Astrocyte of the spinal cord (primary cell): Measurements from ENCODE around the gene EPS8L2.
"Not testable (repeated sequence)": the region's sequence is repeated elsewhere in the genome, so short reads cannot be mapped to it uniquely, and the experiment has no call there.

Experiments
- DNase-seq: peaks from one replicate; pipeline ENCODE4 v3.0.0; 2011; ENCODE audit warnings: low read depth, low spot score
- H3K4me3 ChIP-seq: 2 replicates; pipeline ENCODE4 v1.5.1; 2011; ENCODE audit warnings: low read depth, mild to moderate bottlenecking, low read length, moderate library complexity
- CTCF ChIP-seq: IDR thresholded peaks from 2 replicates; pipeline ENCODE4 v1.5.1; 2012; ENCODE audit warnings: low read depth, mild to moderate bottlenecking, low read length, inconsistent platforms
- in situ Hi-C: cut with HindIII; loops from 2 replicates; pipeline ENCODE4 v1.10.0; 2017; ENCODE audit warnings: low sequenced_read_pairs

Gene EPS8L2

DNA sequence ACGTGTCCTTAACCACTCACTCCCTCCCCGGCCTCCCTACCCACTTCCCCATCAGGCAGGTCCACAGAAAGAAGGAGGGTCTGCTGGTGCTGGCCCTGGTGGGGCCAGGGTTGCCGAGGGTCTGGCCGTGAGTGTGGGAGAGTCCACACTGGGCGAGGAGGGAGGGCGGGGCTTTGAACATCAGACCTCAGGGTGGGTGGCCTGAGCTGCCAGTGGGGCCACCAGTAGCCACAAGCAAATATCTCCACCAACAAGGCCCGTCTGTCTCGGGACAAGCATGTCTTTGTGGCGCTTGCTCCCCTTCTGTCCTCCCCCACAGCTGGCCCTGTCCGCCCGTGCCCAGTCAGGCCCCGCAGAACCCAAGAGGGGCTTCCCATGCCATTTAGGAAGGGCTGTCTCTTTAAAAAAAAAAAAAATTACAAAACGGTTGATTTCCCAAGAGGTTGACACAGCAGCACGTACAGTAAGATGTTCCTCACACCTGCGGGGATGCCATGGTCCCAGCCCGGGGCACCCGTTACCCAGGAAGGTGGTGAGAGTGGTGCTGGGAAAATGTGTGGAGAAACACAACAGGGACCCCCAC lies 23.6 kb downstream of the EPS8L2 start:
- in situ Hi-C loops, result no loop called here
- no peak for TF ChIP-seq CTCF
- DNase-seq, result no peak
- H3K4me3 ChIP-seq, result no peak overlapping the region

- no peak for DNase-seq
- no peak overlapping the region for H3K4me3 ChIP-seq
- in situ Hi-C loops, result no loop called here
- no peak for TF ChIP-seq CTCF
Observed at GRCh38 chr11:733072-733471, 27.0 kb downstream of the EPS8L2 start.

DNA sequence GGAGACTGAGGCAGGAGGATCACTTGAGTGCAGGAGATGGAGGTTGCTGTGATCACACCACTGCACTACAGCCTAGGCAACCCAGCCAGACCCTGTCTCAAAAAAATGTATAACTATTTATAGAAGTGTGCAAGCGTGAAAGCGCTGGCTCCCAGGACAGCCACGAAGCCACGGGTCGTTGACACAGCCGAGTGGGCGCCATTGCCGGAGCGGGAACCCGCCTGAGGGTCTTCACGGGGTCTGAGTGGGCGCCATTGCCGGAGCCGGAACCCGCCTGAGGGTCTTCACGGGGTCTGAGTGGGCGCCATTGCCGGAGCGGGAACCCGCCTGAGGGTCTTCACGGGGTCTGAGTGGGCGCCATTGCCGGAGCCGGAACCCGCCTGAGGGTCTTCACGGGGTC lies 28.5 kb downstream of the EPS8L2 start:
- H3K4me3 ChIP-seq, DNase-seq, in situ Hi-C loops: not testable (repeated sequence)

GRCh38 chr11:737366-737765 lies 31.3 kb downstream of the EPS8L2 start:
- in situ Hi-C loops, result no loop called here
- no peak for TF ChIP-seq CTCF
- no peak overlapping the region for H3K4me3 ChIP-seq
- no peak for DNase-seq

- H3K4me3 ChIP-seq, in situ Hi-C loops, DNase-seq: not testable (repeated sequence)
Observed at GRCh38 chr11:737899-738298, 31.9 kb downstream of the EPS8L2 start.

DNA sequence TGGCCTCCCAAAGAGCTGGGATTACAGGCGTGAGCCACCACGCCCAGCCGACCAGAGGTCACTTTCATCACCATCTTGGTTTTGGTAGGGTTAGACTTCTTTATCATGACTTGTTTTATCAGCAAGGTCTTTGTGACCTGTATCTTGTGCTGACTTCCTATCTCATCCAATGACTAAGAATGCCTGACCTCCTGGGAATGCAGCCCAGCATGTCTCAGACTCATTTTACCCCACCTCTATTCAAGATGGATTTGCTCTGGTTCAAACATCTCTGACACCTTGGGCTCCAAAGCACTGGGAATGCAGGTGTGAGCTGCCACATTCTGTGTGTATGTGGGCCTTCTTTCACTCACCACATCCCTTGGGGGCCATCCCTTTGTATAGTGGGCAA lies 36.1 kb downstream of the EPS8L2 start:
- no peak overlapping the region for H3K4me3 ChIP-seq
- DNase-seq, result no peak
- TF ChIP-seq CTCF, result no peak
- in situ Hi-C loops, result no loop called here

DNA sequence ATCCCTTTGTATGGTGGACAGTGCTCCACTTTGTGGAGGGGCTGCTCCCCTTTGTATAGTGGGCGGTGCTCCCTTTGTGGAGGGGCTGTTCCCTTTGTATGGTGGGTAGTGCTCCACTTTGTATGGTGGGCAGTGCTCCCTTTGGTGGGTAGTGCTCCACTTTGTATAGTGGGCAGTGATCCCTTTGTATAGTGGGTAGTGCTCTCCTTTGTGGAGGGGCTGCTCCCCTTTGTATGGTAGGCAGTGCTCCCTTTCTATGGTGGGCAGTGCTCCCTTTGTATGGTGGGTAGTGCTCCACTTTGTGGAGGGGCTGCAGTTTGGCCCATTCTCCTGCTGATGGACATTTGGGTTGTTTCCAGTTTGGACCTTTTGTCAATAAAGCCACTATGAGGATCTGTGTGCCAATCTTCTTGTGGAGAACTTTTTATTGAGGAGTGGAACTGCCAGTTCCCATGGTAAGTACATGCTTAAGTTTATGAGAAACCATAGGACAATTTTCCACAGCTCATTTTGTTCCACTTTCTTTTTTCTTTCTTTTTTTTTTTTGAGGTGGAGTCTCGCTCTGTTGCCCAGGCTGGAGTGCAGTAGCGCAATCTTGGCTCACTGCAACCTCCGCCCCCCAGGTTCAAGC lies 36.7 kb downstream of the EPS8L2 start:
- TF ChIP-seq CTCF, result no peak
- DNase-seq, result no peak
- in situ Hi-C loops, result no loop called here
- H3K4me3 ChIP-seq, result no peak overlapping the region

GRCh38 chr11:745428-745827 lies 39.4 kb downstream of the EPS8L2 start:
- no peak for TF ChIP-seq CTCF
- in situ Hi-C loops, result no loop called here
- DNase-seq, result no peak
- H3K4me3 ChIP-seq, result no peak overlapping the region
